ENCODE data around the gene TTBK2.

The TTBK2 gene

DNA sequence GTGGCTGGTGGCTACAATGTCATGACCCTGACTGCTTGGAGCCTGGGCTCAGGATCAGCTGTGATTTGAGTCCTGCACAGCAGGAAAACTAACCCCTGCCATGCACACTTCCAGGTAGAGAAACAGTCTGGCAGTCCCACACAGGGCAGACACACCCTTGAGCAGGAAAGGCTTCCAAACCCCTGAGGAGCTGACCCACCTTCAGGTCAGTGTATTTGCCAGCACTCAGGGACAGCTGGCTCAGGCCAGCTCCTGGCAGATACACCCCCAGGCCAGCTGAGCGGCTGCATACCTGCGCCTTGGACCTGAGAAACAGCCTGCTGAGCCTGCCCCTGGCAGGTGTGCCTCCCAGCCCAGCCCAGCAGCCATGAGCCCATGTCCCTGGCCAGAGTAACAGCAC lies 161.5 kb downstream of the TTBK2 start:
- no peak for DNase-seq (ENCODE audit: low read depth)

DNA sequence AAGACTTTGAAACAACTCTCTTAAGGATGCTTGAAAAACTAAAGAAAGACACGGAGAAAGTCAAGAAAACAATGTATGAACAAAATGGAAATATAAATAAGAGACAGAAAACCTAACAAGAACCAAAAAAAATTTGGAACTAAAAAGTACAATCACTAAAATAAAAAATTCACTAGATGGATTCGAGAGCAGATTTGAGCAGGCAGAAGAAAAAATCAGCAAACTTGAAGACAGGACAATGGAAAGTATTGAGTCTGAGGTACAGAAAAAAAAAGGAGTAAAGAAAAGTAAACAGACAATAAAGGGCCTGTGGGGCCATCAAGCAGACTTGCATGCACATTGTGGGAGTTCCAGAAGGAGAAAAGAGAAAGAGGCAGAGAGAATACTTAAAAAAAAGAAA lies 170.3 kb downstream of the TTBK2 start:
- no peak for DNase-seq (ENCODE audit: low read depth)

DNA sequence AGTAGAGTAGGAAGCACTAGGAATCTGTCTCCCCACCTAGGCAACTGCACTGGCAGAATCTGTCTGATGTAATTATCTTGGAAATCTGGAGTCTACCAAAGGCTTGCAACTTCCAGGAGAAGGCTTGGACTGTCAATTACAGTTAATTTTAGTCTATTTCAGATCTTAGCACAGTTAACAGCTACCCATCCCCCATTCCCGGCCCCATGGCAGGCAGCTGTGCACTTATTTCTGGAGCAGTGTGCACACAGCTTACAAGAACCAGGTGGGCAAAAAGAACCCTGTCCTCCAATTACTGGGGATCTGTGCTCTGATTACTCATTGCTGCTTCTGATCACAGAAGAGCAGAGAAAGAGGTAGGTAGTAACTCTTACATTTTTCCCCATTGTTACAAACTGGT lies 171.3 kb downstream of the TTBK2 start:
- no peak for DNase-seq (ENCODE audit: low read depth)

DNA sequence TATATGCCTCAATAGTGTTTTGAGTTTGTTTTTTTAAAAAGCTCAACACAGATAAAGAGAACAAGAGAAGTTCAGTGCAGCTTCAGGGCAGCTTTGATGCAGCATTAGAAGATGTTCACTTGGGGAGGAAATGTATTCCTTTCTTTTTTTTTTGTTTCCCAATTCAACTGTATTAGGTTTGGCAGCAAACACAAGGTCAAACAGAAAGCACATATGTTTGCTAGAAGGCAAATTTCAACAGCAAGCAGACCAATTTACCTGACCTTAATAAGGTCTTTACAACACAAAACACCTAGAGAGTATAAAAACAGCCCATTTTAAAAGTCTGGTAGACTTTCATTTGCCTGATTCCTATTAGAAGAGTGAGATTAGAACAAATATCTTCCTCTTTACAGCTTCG lies 176.4 kb downstream of the TTBK2 start:
- no peak for DNase-seq (ENCODE audit: low read depth)

DNA sequence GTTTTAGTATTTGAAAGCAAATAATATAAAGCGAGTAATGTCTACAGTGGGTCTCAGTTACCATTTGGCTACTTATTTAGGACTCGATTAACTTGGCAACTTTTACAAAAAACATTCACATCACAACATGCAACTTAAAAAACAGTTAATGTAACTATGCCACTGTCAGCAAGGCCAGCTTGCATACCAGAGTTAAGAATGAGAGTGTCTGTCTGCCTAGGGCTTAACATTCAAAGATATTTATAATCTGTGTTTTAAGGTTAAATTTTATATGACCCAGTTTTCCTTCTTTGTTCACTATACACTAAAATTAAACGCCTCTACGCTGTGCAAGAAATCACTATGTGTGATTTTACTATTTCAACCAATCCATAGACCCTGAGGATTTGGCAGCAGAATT lies 178.4 kb downstream of the TTBK2 start:
- no peak for DNase-seq (ENCODE audit: low read depth)

DNA sequence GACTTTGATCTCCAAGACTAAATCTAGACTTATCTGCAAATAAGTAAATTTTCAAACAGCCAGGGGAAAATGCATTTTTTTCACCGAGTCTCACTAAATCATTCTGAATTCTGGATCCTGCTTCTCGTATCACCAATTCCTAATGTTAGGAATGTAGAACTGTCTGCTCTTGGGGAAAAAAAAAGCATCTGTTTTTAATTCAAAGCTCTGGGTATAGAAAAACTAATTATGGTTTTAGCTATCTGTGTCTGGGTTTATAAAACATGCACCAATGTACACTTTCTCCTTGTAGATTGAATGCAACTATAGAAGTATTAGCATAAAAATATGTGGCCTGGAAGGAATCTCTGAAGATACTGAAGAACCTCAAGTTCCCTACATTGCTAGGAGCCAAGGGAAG lies 178.9 kb downstream of the TTBK2 start:
- DNase-seq (ENCODE audit: low read depth): no peak

DNA sequence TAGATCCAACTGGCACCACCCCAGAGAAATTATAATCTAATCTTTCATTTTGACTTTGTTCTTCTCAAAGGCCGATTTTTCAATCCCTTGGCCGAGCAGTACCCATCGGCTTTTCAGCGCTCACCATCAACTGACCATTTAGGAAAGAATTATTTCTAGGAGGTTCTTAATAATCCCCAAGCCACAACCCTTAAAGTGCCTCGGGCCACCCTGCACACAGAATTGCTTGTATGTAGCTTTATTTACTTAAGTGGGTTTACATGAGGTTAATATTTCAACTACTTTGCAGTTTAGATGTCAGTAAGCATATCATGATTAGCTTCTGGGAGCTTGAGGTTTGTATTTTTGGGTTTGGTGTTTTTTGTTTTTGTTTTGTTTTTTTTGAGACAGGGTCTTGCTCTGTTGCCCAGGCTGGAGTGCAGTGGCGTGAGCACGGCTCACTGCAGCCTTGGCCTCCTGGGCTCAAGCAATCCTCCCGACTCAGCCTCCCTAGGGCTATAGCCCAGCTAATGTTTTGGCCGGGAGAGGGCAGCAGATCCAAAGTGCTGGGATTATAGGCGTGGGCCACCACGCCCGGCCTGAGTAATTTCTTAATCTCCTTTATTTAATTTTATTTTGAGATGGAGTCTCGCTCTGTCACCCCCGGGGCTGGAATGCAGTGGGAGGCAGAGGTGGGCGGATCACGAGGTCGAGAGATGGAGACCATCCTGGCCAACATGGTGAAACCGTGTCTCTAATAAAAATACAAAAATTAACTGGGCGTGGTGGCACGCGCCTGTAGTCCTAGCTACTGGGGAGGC lies 182.8 kb downstream of the TTBK2 start:
- no peak for DNase-seq (ENCODE audit: low read depth)

DNA sequence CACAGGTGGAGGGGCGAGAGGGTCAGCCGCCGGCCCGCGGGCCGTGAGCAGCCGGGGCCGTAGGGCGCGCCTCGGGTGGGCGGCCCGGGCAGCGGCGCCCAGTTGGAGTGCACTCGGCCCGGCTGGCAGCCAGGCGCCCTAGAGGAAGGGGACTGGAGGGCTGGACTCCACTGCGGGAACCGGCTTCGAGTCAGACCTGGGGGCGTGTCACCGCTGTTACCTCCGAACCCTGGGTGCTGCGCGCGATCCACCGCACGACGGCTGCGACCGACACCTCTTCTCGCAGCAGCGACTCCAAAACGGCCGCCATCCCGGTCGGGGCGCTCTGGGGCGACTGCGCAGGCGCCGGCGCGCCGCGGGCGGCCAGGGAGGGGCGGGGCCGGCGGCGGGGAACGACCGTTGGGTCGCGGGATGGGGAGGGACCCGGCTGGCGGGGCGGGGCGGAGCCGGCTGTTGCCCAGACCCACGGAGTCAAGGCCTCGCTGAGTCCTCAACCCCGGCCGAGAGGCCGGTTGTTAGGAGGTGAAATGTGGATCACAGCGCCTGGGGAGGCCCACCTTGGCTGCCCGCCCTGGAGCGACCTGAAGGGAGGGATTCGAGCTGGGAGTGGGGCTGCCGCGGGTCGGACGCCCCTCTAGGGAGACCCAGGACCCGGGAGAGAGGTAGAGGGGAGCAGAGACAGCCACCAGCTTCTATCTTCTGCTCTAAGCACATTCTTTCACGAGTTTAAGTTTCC lies 183.6 kb downstream of the TTBK2 start, which contains the start of gene CDAN1:
Gene CDAN1 (minus strand): TSS at position 336 of the 736 bp plus-strand sequence. CDS start 26 bp downstream, at position 310.
- DNase-seq (ENCODE audit: low read depth): peak; percentile 50

DNA sequence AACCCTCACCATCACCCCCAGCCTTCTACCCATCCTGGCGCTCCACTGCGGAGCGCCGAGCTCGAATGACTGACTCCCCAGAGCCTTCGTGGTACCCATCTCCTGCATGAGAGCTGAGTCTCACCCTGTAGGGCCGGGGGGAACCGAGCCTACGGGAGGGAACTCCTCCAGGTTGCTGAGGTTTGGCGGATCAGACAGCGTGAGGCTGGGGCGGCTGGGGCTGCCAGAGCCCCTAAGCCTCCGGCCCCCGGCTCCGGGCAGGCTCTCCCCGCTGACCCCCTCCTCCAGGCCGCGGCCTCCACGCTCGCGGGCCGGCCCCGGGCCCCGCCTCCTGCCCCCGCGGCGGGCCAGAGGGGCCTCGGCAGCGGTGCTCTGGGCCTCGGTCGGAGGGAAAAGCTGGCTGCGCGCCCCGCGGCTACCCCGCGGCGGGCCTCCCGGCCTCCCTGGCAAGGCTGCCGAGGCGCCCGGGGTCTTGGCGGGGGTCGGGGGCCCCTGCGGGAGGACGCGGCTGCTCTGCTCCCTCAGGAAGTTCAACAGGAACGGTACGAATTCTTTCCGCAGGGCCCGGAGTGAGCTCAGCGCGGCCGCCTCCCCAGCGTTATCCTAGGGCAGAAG lies 184.3 kb downstream of the TTBK2 start:
- no peak for DNase-seq (ENCODE audit: low read depth)

DNA sequence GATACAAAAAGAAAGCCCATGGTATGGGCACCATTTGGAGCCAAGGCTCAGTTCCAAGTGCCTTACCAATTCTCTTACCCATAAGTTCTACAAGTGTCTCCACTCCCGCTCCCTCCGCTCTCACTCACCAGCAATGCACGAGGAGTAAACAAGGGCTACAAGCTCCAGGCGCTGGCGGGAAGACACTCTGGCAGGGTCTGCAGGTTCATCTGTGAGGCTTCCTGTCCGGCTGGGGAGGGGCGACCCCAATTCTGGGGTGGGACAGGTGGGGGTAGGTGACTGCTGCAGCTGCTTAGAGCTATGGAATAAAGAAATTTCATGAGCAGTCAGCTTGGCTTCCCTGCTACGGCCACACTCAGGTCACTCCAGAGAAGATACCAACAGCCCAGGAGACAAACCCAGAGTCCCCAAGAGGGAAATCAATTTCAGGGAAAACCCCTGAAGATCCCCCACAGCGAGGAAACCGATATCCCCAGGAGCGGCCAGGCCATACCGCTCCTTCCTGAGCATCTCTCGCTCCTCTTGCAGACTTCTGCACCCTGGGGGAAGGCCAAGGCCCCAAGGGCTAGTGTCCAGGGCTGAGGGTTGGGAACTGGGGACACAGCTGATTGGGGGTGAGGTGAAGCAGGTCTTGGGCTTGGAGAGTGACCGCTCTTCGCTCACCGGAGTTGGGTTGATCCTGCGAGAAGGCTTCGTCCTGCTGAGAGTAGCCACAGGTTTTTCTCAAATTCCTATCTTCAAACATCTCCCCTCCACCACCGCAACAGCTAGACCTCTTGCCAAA lies 185.0 kb downstream of the TTBK2 start:
- DNase-seq (ENCODE audit: low read depth): no peak

DNA sequence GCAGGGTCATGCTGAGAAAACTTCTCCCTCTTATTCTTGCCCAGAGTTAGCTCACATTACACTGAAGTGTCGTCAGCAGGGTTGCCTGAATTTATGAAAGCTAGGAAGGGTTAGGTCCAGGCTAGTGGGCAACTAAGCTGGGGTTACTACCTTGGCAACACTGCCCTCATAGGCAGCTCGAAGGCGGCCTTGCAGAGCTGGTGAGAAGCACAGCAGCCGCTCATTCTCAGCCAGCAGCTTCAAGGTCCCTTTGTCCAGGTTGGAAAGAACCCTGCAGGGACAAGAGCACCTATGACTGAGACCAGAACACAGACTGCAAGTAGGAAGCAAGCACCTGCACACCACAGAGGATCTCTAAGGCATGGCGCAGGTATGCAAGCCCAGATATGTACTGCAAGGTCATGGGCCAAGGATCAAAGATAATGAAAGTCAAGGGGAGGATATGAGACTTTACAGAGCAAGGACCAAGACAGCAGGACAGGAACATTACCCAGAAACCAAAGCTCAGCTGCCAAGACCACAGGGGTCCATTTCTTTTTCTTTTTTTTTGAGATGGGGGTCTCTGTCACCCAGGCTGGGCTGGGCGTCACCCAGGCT lies 186.4 kb downstream of the TTBK2 start:
- DNase-seq (ENCODE audit: low read depth): no peak

DNA sequence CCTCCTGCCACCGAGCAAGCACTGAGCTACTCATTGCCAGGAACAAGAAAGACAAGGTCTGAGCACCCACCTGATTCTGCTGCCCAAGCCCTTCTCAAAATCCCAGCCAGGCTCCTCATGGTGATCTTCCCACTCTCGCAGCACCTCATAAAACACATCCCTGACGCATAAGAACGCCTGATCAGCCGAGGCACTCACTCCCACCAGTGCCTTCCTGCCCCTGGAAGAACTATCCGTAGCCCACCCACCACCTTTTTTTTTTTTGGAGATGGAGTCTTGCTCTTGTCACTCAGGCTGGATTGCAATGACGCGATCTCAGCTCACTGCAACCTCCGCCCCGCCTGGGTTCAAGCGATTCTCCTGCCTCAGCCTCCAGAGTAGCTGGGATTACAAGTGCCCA lies 187.6 kb downstream of the TTBK2 start:
- DNase-seq (ENCODE audit: low read depth): no peak

DNA sequence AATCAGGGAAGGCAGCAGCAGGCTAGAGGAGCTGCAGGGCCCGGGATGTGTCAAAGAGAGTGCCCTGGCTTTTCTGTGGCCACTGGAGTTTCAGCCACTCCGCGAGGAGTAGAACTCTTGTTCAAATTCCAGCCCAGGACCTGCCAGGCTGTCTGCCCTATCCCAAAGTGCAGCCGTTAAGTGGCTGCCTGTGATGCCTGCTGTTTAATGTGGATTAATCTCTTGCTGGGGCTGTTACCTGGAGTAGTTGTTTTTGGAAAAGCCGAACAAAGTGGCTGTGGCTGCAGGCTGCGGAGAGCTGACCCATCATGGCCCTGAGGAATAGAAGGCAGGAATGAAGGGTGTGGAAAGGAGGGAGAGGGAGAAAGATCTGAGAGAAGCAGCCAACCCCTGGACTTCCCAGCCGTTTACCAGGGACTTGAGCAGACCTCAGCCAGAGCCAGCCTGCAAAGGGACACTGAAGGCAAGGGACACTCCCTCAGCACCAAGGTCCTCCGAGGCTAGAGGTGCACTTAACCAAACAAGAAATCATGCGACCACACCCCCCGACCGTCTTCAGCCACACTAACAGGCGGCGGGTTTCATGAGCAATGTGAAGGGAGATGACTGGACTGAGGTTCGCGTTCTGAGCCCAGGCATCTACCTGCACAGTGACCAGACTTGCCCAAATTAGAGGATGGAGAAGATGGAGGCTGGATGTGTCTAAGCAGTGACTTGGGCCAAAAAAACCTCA lies 188.3 kb downstream of the TTBK2 start:
- no peak for DNase-seq (ENCODE audit: low read depth)

DNA sequence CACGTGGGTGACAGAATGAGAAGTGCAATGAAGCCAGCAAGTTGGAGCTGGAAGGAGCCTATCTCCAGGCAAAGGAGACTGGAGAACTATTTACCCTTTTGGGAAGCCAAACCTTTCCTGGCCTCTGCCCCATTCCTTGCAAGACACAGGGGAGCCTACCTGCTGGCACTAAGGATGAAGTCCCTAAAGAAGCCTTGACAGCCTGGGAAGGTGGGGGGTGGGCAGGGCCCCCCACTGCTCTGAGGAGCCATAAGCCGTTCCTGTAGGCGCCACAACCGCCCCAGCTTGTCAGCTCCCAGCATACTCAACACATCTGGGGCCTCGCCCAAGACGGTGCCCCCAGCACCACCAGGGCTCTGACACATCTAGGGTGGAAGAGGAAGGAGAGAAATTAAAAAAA lies 189.1 kb downstream of the TTBK2 start:
- no peak for DNase-seq (ENCODE audit: low read depth)

DNA sequence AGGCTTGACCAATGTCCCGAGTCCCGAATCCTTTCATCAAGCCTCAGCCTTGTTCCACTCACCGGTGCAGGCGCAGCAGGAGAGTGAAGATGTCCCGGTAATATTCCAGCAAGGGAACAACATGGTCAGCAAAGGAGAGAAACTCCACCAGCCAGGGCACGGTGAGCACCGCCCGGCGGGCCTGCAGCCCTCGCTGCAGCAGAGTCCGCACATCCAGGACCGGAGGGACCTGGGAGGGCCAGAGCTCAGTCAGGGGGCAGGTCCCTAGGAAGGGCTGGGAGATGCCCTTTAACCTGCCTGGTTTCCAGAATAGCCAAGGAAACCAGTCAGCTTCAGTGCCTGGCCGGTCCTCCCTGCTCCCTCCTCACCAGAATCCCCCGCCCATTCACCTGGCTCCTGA lies 190.0 kb downstream of the TTBK2 start:
- no peak for DNase-seq (ENCODE audit: low read depth)

DNA sequence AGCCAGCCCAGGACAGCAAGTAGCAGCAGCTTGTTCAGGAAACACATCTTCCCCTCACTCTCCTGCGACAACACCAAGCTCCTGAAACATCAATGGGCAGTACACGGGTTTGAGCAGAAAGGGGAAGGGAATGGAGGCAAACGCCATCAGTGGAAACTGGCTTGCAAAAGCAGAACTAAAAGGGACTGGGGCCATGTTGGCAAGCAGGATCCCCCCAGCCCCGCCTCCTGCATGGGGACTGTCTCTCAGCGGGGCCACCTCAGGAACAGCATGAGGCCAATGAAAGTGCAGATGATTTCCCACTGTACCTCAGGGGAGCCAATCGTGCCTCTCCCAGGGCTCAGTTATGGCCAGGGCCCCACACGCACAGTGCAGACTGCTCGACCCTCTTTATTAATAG lies 190.4 kb downstream of the TTBK2 start:
- DNase-seq (ENCODE audit: low read depth): no peak

DNA sequence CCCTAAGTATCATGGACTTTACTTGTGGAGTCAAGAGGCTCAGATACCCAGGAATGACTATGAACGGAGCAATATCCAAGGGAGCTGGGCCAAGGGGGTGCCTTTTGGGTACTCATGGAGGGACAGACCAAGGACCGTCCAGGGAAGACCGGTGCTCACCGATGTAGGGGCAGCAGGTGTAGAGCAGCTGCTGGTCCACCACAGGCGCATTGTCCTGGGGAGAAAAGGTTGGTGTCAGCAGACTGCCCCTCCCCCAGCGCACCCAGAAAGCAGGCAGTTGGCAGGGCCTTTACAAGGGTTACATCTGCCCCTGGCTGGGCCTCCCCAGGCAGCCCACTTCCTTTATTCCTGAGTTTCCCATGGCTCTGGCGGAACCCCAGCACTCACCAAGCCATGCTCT lies 191.2 kb downstream of the TTBK2 start:
- DNase-seq (ENCODE audit: low read depth): no peak

DNA sequence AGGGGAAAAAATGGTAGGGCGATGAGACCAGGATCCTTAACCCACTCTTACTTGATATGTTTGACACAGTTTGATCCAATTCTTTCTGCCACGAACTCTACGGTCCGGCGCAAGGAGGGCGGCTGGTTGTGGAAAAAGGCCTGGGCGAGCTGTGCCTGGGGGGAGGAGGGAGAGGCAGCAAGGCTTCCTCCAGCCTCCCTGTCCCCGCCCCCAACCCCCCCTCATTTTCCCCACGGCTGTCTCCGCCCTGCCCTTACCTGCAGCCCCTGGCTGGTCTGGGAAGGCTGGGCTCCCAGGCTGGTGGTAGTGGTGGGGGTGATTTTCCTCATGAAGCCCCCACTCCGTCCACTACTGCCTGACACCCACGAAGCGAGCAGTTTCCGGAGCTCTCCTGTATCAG lies 191.6 kb downstream of the TTBK2 start:
- no peak for DNase-seq (ENCODE audit: low read depth)

DNA sequence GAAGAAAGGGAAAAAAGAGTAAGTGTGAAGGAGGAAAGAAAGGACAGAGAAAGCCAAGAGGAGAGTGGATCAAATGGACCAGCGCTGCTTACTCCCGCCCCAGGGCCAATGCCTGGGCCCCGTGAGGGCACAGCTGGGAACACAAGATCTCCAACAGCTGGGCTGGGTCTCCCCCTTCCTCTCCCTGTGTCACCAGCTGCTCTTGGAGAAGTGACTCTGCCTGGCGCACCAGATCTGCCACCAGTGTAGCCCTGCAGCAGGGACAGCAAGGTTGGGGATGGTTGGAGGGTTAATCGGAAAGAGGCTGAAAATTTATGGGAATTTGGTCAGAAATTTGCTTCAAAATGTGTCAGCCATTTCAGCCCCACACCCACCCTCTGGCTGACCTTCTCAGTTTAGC lies 192.0 kb downstream of the TTBK2 start:
- no peak for DNase-seq (ENCODE audit: low read depth)

DNA sequence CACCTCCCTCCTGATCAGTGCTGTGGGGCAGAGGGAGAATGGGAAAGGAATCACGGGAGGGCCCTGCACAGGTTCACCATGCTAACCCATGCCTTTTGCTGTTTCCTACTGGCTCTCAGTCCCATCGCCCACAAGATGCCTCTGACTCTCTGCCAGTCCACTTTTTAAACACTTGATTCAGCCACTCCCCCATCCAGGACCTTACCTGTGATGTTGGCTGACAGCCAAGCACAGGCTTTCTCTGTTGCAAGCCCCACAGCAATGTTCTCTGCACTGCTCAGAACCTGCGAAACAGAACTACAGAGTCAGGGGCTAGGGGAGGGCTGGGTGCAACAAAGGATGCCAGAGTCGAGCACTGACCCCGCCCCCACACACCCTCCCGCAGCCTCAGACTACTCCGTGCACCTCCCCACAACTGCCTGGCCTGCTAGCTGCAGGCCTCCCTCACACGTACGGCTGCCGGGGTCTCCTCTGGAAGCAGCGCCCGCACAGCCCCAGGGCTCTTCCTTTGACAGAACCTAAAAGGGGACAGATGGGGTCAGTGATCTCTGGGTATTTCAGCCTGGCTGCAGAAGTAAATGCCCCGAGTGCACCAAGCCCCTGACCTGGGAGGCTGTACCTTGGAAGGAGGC lies 192.7 kb downstream of the TTBK2 start:
- no peak for DNase-seq (ENCODE audit: low read depth)

DNA sequence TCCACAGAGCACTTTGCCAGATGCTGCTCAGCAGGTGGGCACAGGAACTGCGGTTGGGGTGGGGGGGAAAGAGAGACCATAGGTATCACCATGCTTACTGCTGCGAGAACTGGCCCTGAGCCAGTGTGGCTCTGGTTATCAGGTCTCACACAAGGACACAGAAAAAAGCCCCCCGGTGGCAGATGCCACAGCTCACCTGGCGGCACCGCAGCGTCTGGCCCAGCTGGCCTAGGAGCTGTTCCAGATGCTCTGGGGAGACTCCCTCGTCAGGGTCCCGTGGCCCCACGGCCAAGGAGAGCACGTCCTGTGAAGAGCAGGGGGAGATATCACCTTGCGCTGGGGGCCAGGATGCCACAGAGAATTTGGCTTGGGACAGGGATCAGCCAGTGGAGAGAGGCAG lies 194.5 kb downstream of the TTBK2 start:
- DNase-seq (ENCODE audit: low read depth): no peak
